BJ (cell line): Measurements from ENCODE around the gene UBXN4. TPM values are rescaled to one million over a fixed set of nuclear protein-coding genes. Genes with fewer than 3 reads are reported as not detected.

Experiments
- CTCF ChIA-PET: fragments of 350-600 bp; formaldehyde crosslinking; extraction: SDS; loops from one replicate; lab custom pipeline; 2021; ENCODE audit warnings: antibody characterized with exemption, inconsistent platforms; lab: Yijun Ruan, JAX
- POLR2A ChIA-PET: fragments of 300-600 bp; sonication (Branson Sonifier 250); formaldehyde crosslinking; extraction: SDS; loops from one replicate; lab custom pipeline; 2021; ENCODE audit warnings: antibody characterized with exemption; lab: Charles Lee
- DNase-seq: peaks from one replicate; pipeline ENCODE4 v3.0.0-alpha.2; 2011; ENCODE audit warnings: low read depth
- H3K27me3 ChIP-seq: 2 replicates; pipeline ENCODE4 v1.6.0; 2011; ENCODE audit warnings: low read length; ENCODE audit not compliant: control insufficient read depth, insufficient read depth
- H3K36me3 ChIP-seq: 2 replicates; pipeline ENCODE4 v1.5.1; 2011; ENCODE audit warnings: low read length; ENCODE audit not compliant: control insufficient read depth, insufficient read depth
- H3K4me3 ChIP-seq: 2 replicates; pipeline ENCODE4 v1.5.1; 2011; ENCODE audit warnings: low read depth, mild to moderate bottlenecking, control low read depth, low read length
- CTCF ChIP-seq: IDR thresholded peaks from 2 replicates; pipeline ENCODE4 v1.5.1; 2011; ENCODE audit warnings: low read depth, mild to moderate bottlenecking, control low read depth, inconsistent platforms, low read length, moderate library complexity; ENCODE audit not compliant: insufficient read depth
- polyA plus RNA-seq: library from polyadenylated mRNA; depleted of rRNA; stranded (reverse); fragments of >200 nt; gene quantifications from 2 replicates; pipeline ENCODE4 v1.2.3, GENCODE V29; 2011

Gene UBXN4
- polyA plus RNA-seq, 1 experiment: 51.1 TPM

- TF ChIP-seq CTCF: no peak
- POLR2A ChIA-PET: no interaction called here
- H3K27me3 ChIP-seq: no peaks in the 10 kb centered on the region
- H3K4me3 ChIP-seq: no peak overlapping the region
- DNase-seq: no peak
- CTCF ChIA-PET: interaction anchor here (0.7 to 1.6 kb wide), 2 partner anchors 22 to 84 kb away, joined by 3 to 5 read pairs; no protein-coding TSS in a partner anchor
- H3K36me3 ChIP-seq: no peaks in the 10 kb centered on the region
These were observed 78.5 kb downstream of the UBXN4 start for GRCh38 chr2:135820003-135820618.

- CTCF ChIA-PET: interaction anchor here (1.6 kb wide), 1 partner anchor 23 kb away, joined by 5 read pairs; no protein-coding TSS in a partner anchor
These were observed 79.5 kb downstream of the UBXN4 start for GRCh38 chr2:135821190-135821589.

GRCh38 chr2:135822855-135823254 is 81.2 kb downstream of the UBXN4 start:
- CTCF ChIA-PET: no interaction called here
- no peaks in the 10 kb centered on the region for H3K36me3 ChIP-seq
- POLR2A ChIA-PET: no interaction called here
- no peak overlapping the region for H3K4me3 ChIP-seq
- TF ChIP-seq CTCF: no peak
- DNase-seq: no peak
- no peaks in the 10 kb centered on the region for H3K27me3 ChIP-seq

More at GRCh38 chr2:135821190-135821589, 79.5 kb downstream of the UBXN4 start:
- H3K36me3 ChIP-seq: no peaks in the 10 kb centered on the region
- no peak overlapping the region for H3K4me3 ChIP-seq
- H3K27me3 ChIP-seq: no peaks in the 10 kb centered on the region
- POLR2A ChIA-PET: no interaction called here
- DNase-seq: no peak
- no peak for TF ChIP-seq CTCF

GRCh38 chr2:135825131-135825530 is 83.5 kb downstream of the UBXN4 start:
- H3K36me3 ChIP-seq: no peaks in the 10 kb centered on the region
- CTCF ChIA-PET: interaction anchor here (3.3 to 3.6 kb wide), 2 partner anchors 16 to 27 kb away, joined by 11 to 24 read pairs; no protein-coding TSS in a partner anchor
- no peak overlapping the region for H3K4me3 ChIP-seq
- no peak for TF ChIP-seq CTCF
- POLR2A ChIA-PET: no interaction called here
- H3K27me3 ChIP-seq: no peaks in the 10 kb centered on the region
- DNase-seq: no peak

GRCh38 chr2:135825550-135826176 is 84.0 kb downstream of the UBXN4 start:
- no peak overlapping the region for H3K4me3 ChIP-seq
- no peaks in the 10 kb centered on the region for H3K36me3 ChIP-seq
- POLR2A ChIA-PET: no interaction called here
- no peak for TF ChIP-seq CTCF
- H3K27me3 ChIP-seq: no peaks in the 10 kb centered on the region
- DNase-seq: no peak
- CTCF ChIA-PET: interaction anchor here (3.3 to 3.6 kb wide), 2 partner anchors 15 to 27 kb away, joined by 11 to 24 read pairs; no protein-coding TSS in a partner anchor
